HUES6 (cell line): ENCODE data around the gene PSMB5.

Experiments
- H3K27ac ChIP-seq: 2 replicates; pipeline ENCODE4 v1.7.0; 2013; ENCODE audit warnings: low read depth, mild to moderate bottlenecking, low read length, inconsistent platforms
- H3K27me3 ChIP-seq: 2 replicates; pipeline ENCODE4 v1.6.1; 2013; ENCODE audit warnings: low read length; ENCODE audit not compliant: control insufficient read depth, insufficient read depth
- H3K36me3 ChIP-seq: 2 replicates; pipeline ENCODE4 v1.6.1; 2013; ENCODE audit warnings: low read length; ENCODE audit not compliant: control insufficient read depth, insufficient read depth
- H3K4me1 ChIP-seq: 2 replicates; pipeline ENCODE4 v1.6.1; 2013; ENCODE audit warnings: low read length; ENCODE audit not compliant: control insufficient read depth, insufficient read depth
- H3K4me3 ChIP-seq: 2 replicates; pipeline ENCODE4 v1.5.1; 2013; ENCODE audit warnings: low read depth, low read length
- H3K9ac ChIP-seq: one replicate; pipeline ENCODE4 v1.6.1; 2013; ENCODE audit warnings: mild to moderate bottlenecking, low read length
- H3K9me3 ChIP-seq: 2 replicates; pipeline ENCODE4 v1.6.1; 2013; ENCODE audit warnings: low read depth, low read length; ENCODE audit not compliant: control insufficient read depth, insufficient read depth

PSMB5 gene

DNA sequence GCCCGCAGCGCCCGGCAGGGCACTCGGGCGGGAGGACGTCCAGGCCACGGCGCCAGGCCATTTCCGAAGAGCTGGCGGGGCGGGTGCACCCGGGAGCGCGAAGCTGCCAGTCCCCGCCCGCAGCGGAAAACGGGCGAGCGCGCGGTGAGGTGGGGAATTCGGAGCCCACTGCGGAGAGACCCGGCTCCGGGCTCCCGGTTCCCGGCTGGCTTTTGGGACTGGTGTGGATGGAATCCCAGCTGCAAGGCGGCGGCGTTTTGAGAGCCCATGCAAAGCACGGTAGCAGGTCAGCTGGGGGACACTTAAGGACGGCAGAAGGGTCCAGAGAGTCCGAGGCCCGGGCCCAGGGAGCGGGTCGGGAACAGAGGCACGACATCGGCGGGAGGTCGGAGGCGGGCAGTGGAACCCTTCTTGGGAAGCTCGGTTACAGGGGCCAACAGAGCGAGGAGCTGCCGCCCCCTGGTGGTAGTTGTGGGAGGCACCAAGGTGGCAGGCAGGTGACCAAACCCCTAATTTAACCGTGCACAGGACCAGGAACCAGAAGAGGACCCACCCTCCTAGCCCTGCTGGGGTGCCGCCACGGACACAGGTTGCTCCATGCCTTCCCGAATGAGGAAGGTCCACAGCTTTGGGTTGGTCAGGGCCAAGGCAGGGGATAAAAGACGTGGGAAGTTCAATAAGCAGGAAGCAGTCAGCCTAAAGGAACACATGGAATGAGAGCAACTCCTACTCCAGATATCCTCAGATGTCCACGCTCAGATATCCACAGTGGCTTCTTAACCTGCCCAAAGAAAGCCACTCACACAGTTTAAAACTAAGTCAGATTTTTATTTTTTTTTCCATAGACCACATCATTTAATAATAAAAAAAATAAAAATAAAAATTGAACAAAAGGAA lies 23.3 kb upstream of the PSMB5 start:
- H3K9ac ChIP-seq: peak overlapping the region; percentile 77
- peak overlapping the region; percentile 72 for H3K4me3 ChIP-seq
- peaks cover 49% of the 10 kb centered on the region for H3K36me3 ChIP-seq
- H3K27me3 ChIP-seq: peaks cover 4% of the 10 kb centered on the region; the same call in 1 of the 2 replicates
- H3K9me3 ChIP-seq: no peaks in the 10 kb centered on the region
- peaks cover 22% of the 10 kb centered on the region for H3K4me1 ChIP-seq
- H3K27ac ChIP-seq: peak overlapping the region; percentile 64; the same call in 1 of the 2 replicates

DNA sequence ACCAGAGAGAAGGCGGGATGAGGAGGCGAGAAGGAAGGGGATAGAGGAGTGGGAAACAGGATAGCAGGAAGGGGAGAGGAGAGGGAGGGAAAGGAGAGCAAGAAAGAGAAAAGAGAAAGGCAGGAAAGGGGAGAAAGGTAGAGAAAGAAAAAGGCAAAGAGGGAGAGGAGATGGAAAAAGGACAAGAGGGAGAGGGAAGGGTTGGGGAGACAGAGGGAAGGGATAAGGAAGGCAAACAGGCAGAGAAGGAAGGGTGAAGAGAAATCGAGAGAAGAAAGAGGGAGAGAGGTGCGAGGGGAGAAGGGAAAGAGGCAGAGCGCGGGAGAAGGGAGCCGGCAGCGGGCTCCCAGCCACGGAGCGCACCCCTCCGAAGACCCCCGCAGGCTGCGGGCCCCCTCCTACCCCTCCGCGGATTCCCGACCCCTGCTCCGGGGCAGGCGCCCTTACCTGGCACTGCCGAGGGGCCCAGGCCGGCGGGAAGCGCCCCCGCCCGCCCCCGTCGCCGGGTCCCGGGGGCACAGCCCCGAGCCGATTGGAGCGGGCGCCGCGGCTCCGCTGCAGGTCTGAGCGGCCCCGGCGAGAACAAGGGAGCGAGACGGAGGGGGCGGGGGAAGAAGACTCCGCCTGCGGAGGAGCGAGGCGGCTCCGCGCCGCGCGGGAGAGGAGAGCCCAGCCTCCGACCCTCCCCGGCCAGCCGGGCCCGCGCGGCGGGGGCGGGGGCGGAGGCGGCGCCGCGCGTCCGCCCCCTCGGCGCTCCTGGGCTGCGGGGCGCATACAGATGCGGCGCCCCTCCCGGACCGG lies 22.5 kb upstream of the PSMB5 start, which contains the start of gene CDH24:
Gene CDH24, minus strand, starts transcription at position 565 of the 801 bp plus-strand sequence. CDS start 1,787 bp downstream, outside the sequence.
- peak within 1 kb of the TSS; percentile 77 for H3K9ac ChIP-seq
- H3K4me3 ChIP-seq: peak within 1 kb of the TSS; percentile 72
- peak within 1 kb of the TSS; percentile 64; the same call in 1 of the 2 replicates for H3K27ac ChIP-seq
- H3K36me3 ChIP-seq: peaks cover 44% of the 10 kb centered on the region
- H3K4me1 ChIP-seq: peaks cover 20% of the 10 kb centered on the region
- H3K9me3 ChIP-seq: no peaks in the 10 kb centered on the region
- H3K27me3 ChIP-seq: peaks cover 4% of the 10 kb centered on the region; the same call in 1 of the 2 replicates

DNA sequence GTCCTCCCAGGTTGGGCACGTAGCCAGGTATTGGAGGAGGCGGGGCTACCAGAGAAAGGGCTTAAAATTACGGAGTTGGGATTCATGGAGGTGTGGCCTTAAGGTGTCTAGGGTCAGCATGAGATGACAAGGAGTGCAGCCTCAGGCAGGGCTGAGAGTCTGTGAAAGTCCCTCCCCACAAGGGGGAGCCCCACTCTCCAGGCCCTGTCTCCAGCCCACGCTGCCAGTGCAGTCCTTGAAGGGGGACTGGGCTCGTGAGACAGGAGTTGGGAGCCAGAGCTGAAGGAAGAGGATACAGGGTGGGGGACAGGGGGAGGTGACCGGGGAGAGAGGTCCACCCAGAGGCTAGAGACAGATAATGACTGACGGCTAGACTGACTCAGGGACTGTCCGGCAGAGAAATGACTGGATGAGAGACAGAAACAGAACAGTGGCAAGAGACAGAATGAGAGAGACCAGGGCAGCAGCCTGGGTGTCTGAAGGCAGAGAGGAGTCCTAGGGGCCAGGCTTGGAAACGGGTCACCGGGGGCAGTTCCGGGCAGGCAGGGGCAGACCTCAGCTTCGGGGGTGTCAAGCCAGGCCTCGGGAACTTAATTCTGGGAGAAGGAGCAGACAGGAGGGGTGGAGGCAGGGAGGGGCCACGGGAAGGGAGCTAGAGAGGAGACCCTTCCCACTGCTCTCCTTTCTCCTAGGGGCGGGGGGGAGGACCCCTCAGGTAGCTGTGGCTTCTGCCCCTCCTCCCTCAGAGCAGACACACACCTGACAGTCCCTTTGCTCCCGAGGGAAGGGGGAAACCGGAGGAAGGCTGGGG lies 21.6 kb upstream of the PSMB5 start:
- Histone ChIP-seq H3K4me1 (peaks cover 19% of the 10 kb centered on the region), H3K27ac (no peak overlapping the region), H3K27me3 (peaks cover 4% of the 10 kb centered on the region; the same call in 1 of the 2 replicates), H3K9me3 (no peaks in the 10 kb centered on the region), H3K36me3 (peaks cover 42% of the 10 kb centered on the region), H3K4me3 (peak overlapping the region; percentile 72), H3K9ac (peak overlapping the region; percentile 53)

DNA sequence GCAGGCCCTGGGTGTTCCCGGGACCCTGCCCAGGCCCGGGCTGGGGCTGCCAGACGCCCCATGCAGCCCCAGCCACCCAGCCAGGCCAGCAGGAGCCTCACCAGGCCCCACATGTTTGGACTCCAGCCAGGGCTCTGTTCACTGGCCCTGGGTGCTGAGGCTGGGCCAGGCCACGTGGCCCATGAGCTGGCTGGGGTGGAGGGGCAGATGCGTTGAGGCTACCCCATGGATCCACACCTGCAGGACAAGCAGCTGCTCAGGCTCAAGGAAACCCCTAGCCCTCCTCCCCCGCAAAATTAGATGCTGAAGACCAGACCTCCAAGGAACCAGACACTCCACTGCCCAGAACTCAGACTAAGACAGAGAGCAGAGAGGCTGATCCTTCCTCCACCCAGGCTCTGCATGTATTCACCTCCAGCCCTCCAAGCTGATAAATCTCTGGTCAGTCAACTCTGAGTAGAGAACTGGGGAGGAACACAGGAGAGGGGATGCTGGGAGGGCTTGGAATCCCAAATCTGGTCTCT lies 21.0 kb upstream of the PSMB5 start:
- peaks cover 19% of the 10 kb centered on the region for H3K4me1 ChIP-seq
- H3K27me3 ChIP-seq: peaks cover 4% of the 10 kb centered on the region; the same call in 1 of the 2 replicates
- H3K27ac ChIP-seq: no peak overlapping the region
- peak overlapping the region; percentile 72; the same call in 1 of the 2 replicates for H3K4me3 ChIP-seq
- H3K9ac ChIP-seq: no peak overlapping the region
- H3K9me3 ChIP-seq: no peaks in the 10 kb centered on the region
- H3K36me3 ChIP-seq: peaks cover 35% of the 10 kb centered on the region

DNA sequence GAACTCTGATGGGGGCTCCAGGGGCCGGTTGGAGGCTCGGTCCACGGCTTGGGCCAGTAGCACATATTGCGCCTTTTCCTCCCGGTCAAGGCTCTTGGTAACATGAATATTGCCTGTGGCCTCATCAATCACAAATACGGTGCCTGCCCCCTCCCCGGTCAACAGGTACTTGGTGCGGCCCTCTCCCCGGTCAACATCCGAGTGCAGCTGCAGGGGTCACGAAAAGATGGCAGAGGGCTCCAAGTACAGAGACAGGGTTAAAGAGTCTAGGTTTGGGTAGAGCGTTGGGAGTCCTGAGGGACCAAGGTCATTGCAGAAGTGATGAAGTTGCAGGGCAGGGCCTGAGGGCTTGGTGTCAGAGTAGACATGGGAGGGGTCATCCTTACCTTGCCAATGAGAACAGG lies 20.4 kb upstream of the PSMB5 start:
- H3K4me3 ChIP-seq: no peak overlapping the region
- H3K27me3 ChIP-seq: peaks cover 4% of the 10 kb centered on the region; the same call in 1 of the 2 replicates
- no peak overlapping the region for H3K27ac ChIP-seq
- no peak overlapping the region for H3K9ac ChIP-seq
- no peaks in the 10 kb centered on the region for H3K9me3 ChIP-seq
- peaks cover 31% of the 10 kb centered on the region for H3K36me3 ChIP-seq
- H3K4me1 ChIP-seq: peaks cover 19% of the 10 kb centered on the region

DNA sequence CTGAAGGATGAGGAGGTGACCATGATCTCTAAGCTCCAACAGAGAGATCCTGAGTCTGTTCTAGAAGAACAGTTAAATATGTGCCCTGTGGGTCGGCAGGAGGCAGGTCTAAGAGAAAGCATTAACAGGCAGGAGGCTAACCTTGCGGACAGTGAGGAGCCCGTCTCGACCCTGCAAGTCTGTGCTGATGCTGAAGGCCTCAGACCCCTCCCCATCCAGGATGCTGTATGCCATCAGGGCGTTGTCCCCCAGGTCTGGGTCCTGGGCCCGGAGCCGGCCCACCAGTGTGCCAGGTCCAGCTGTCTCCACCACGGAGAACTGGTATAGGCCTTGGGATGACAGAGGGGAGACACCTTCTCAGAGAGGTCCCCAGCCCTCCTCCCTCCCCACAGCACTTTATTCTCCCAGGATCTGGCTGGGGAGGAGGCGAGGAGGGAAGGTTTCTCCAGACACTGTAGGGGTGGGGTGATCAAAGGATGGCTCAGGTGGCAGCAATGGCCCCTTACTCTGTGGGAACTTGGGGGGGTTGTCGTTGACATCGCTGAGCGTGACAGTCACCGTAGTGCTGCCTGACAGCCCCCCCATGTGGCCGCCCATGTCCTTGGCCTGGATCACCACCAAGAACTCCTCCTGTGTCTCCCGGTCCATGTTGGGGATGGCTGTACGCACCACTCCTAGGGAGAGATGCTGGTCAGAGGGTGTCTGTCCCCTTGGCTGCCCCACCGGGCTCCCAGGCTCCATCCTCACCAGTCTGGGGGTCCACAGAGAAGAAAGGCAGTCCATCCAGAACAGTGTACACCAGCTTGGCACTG lies 19.5 kb upstream of the PSMB5 start:
- Histone ChIP-seq H3K36me3 (peaks cover 32% of the 10 kb centered on the region), H3K9me3 (no peaks in the 10 kb centered on the region), H3K27me3 (peaks cover 4% of the 10 kb centered on the region; the same call in 1 of the 2 replicates), H3K27ac (no peak overlapping the region), H3K4me3 (no peak overlapping the region), H3K4me1 (peaks cover 19% of the 10 kb centered on the region), H3K9ac (no peak overlapping the region)

DNA sequence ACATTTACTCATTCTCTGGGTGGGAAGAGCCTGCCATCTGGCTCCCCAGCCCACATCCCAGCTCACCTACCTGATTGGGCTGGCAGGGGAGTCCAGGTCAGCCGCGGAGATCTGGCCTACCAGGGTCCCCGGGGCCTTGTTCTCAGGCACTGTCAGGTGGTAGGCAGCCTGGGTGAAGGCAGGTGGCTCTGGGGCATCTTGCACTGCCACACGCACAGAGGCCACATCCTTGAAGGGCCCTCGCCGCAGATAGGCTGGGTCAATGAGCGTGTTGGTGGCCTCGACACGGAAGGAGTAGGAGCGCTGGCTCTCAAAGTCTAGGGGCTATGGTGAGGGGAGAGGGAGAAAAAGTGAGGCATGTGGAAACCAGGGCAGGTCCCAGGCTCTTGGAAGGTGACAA lies 18.7 kb upstream of the PSMB5 start:
- H3K27ac ChIP-seq: no peak overlapping the region
- H3K4me1 ChIP-seq: peaks cover 19% of the 10 kb centered on the region
- H3K4me3 ChIP-seq: no peak overlapping the region
- peaks cover 4% of the 10 kb centered on the region; the same call in 1 of the 2 replicates for H3K27me3 ChIP-seq
- peaks cover 32% of the 10 kb centered on the region for H3K36me3 ChIP-seq
- no peak overlapping the region for H3K9ac ChIP-seq
- H3K9me3 ChIP-seq: no peaks in the 10 kb centered on the region

DNA sequence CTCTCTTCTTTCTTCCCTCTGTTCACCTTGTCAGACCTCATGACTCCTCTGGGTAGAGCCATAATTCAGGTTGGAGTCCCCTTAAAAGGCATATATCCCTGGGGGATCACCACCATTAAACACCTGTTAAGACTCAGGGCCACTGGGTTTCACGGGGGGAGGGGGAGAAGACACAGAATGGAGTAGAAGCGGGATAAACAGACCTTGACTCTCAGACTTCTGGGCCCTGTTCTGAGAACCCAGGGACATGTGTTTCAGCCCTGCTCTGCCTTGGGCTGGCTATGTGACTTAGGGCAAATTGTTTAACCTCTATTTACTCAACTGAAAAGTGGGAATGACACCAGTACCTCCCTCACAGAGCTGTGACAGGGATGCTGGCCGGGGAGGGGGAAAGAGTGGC lies 18.0 kb upstream of the PSMB5 start:
- peaks cover 4% of the 10 kb centered on the region; the same call in 1 of the 2 replicates for H3K27me3 ChIP-seq
- peaks cover 32% of the 10 kb centered on the region for H3K36me3 ChIP-seq
- H3K9me3 ChIP-seq: no peaks in the 10 kb centered on the region
- H3K4me3 ChIP-seq: no peak overlapping the region
- H3K9ac ChIP-seq: no peak overlapping the region
- no peak overlapping the region for H3K27ac ChIP-seq
- peaks cover 19% of the 10 kb centered on the region for H3K4me1 ChIP-seq

DNA sequence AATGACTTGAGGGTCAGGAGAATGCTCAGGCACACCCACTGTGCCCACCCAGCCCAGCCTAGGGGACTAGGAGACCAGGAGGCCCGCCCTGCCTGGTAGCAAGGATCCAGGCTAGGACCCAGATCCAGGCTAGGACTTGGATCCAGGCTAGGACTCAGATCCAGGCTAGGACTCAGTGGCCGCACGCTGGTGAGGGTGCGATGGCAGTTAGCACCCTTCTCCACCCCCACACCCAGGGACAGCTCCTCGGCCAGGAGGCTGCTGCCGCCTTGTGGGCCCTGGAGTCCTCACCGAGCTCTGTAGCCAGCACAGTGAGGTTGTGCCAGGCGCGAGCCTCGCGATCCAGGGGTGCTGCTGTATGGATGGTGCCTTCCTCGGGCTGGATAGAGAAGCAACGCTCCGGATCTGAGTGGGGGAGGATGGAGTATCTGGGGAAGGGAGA lies 17.5 kb upstream of the PSMB5 start:
- H3K27ac ChIP-seq: no peak overlapping the region
- H3K27me3 ChIP-seq: peaks cover 4% of the 10 kb centered on the region; the same call in 1 of the 2 replicates
- H3K9ac ChIP-seq: no peak overlapping the region
- H3K4me1 ChIP-seq: peaks cover 20% of the 10 kb centered on the region
- H3K9me3 ChIP-seq: no peaks in the 10 kb centered on the region
- peaks cover 32% of the 10 kb centered on the region for H3K36me3 ChIP-seq
- H3K4me3 ChIP-seq: no peak overlapping the region
